Measurements from ENCODE around the gene NRXN3. TPM values are rescaled to one million over a fixed set of nuclear protein-coding genes. Genes with fewer than 3 reads are reported as not detected.

NRXN3 gene
- total RNA-seq, 2 experiments from 2014 or later: not detected

- H3K4me3 Mint-ChIP-seq: no peak overlapping the region
- CTCF ChIA-PET: no interaction called here
- no peaks in the 10 kb centered on the region for H3K36me3 Mint-ChIP-seq (ENCODE audit: low read depth)
- no peak overlapping the region for H3K27ac Mint-ChIP-seq
- H3K4me1 Mint-ChIP-seq: no peaks in the 10 kb centered on the region
- no peaks in the 10 kb centered on the region for H3K9me3 Mint-ChIP-seq
- no peak for DNase-seq
- no peaks in the 10 kb centered on the region for H3K27me3 Mint-ChIP-seq
- POLR2A ChIA-PET: no interaction called here
Measured at GRCh38 chr14:79480212-79480611, 1310.0 kb downstream of the NRXN3 start.

DNA sequence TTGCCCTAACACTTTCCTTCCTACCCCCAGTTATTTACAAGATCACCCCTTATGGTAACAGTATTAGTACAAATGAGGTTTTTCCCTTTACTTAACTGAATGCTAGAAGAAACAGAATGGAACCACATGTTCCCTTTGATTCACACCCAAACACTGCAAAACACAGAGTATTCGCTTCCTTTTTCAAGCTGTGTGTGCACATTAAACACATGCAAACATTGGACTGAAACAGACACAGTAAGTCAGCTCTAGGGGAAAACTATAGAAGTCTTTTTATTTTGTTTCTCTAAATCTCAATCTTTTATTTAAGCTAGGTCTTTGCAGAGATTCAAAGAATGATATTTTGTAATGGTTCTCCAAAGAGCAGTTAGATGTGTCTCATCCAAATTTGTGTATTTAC is 1312.7 kb downstream of the NRXN3 start:
- no peak overlapping the region for H3K4me3 Mint-ChIP-seq
- DNase-seq: no peak
- ChIA-PET POLR2A (no interaction called here), CTCF (no interaction called here)
- H3K27ac Mint-ChIP-seq: no peak overlapping the region
- no peaks in the 10 kb centered on the region for H3K4me1 Mint-ChIP-seq
- H3K9me3 Mint-ChIP-seq: no peaks in the 10 kb centered on the region
- no peaks in the 10 kb centered on the region for H3K36me3 Mint-ChIP-seq (ENCODE audit: low read depth)
- H3K27me3 Mint-ChIP-seq: no peaks in the 10 kb centered on the region

GRCh38 chr14:79483477-79484388 is 1313.6 kb downstream of the NRXN3 start:
- no peak for DNase-seq
- Mint-ChIP-seq H3K4me1 (no peaks in the 10 kb centered on the region), H3K27ac (no peak overlapping the region), H3K4me3 (no peak overlapping the region), H3K27me3 (no peaks in the 10 kb centered on the region), H3K36me3 (ENCODE audit: low read depth) (no peaks in the 10 kb centered on the region), H3K9me3 (no peaks in the 10 kb centered on the region)
- ChIA-PET POLR2A (no interaction called here), CTCF (no interaction called here)

DNA sequence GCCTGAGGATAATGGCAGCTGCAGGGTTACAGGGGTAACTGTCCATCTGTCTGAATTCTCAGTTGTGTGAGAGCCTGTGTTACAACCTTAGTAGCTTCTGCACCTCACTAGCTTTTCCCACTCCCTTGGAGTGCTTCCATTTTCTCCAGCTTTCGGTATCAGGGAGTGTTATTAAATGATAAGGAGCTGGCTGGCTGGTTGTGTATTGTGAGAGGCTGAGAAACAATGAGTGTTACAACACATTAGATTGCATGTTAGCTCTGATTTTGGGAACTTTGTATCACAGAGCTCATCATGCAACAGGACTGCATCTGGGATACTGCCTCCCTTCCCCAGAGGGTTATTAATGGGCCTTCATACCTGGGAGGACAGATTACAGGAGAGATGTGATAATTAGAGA is 1317.5 kb downstream of the NRXN3 start:
- Mint-ChIP-seq H3K4me3 (no peak overlapping the region), H3K36me3 (ENCODE audit: low read depth) (no peaks in the 10 kb centered on the region), H3K27me3 (no peaks in the 10 kb centered on the region), H3K9me3 (peaks cover 5% of the 10 kb centered on the region), H3K27ac (no peak overlapping the region), H3K4me1 (no peaks in the 10 kb centered on the region)
- no peak for DNase-seq
- POLR2A ChIA-PET: no interaction called here
- CTCF ChIA-PET: no interaction called here

- no peak overlapping the region for H3K27ac Mint-ChIP-seq
- H3K4me1 Mint-ChIP-seq: no peaks in the 10 kb centered on the region
- H3K9me3 Mint-ChIP-seq: peaks cover 5% of the 10 kb centered on the region
- DNase-seq: no peak
- H3K36me3 Mint-ChIP-seq (ENCODE audit: low read depth): no peaks in the 10 kb centered on the region
- no peak overlapping the region for H3K4me3 Mint-ChIP-seq
- H3K27me3 Mint-ChIP-seq: no peaks in the 10 kb centered on the region
- CTCF ChIA-PET: no interaction called here
- POLR2A ChIA-PET: no interaction called here
Measured at GRCh38 chr14:79491161-79491560, 1321.0 kb downstream of the NRXN3 start.

DNA sequence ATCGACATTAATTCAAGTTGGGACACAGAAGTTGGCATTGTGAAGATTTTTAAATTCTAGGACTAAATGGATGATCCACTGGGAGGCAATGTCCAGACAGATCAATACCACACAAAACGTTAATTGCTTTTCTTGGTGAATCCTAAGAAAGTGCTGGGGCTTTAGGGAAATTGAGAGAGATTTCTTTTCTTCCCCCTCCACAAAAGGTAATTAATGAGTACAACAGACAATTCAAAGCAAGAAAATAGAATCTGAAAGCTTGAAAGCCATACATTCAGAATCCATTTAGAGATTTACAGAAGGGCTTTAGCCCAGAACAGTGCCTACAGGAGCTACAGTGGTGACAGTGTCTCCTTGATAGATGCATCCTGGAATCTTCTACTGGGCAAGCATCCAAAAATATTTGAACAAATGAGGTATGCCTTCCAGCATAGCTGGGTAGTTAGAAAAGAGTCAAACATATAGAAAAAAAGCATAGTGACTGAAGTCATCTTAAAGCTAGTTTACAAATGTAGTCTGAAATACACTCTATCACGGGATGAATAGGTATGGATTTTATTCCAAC is 1323.0 kb downstream of the NRXN3 start:
- Mint-ChIP-seq H3K27me3 (no peaks in the 10 kb centered on the region), H3K4me3 (no peak overlapping the region), H3K4me1 (no peaks in the 10 kb centered on the region), H3K9me3 (peaks cover 5% of the 10 kb centered on the region), H3K27ac (no peak overlapping the region), H3K36me3 (ENCODE audit: low read depth) (no peaks in the 10 kb centered on the region)
- no peak for DNase-seq
- CTCF ChIA-PET: no interaction called here
- POLR2A ChIA-PET: no interaction called here

- POLR2A ChIA-PET: no interaction called here
- Mint-ChIP-seq H3K27ac (no peak overlapping the region), H3K36me3 (ENCODE audit: low read depth) (no peaks in the 10 kb centered on the region), H3K27me3 (no peaks in the 10 kb centered on the region), H3K4me1 (no peaks in the 10 kb centered on the region), H3K4me3 (no peak overlapping the region), H3K9me3 (no peaks in the 10 kb centered on the region)
- DNase-seq: no peak
- CTCF ChIA-PET: no interaction called here
Measured at GRCh38 chr14:79496701-79497100, 1326.5 kb downstream of the NRXN3 start.

- no peaks in the 10 kb centered on the region for H3K27me3 Mint-ChIP-seq
- CTCF ChIA-PET: no interaction called here
- no peaks in the 10 kb centered on the region for H3K9me3 Mint-ChIP-seq
- H3K36me3 Mint-ChIP-seq (ENCODE audit: low read depth): no peaks in the 10 kb centered on the region
- H3K27ac Mint-ChIP-seq: no peak overlapping the region
- no peaks in the 10 kb centered on the region for H3K4me1 Mint-ChIP-seq
- POLR2A ChIA-PET: no interaction called here
- DNase-seq: no peak
- no peak overlapping the region for H3K4me3 Mint-ChIP-seq
Measured at GRCh38 chr14:79500489-79500888, 1330.3 kb downstream of the NRXN3 start.

DNA sequence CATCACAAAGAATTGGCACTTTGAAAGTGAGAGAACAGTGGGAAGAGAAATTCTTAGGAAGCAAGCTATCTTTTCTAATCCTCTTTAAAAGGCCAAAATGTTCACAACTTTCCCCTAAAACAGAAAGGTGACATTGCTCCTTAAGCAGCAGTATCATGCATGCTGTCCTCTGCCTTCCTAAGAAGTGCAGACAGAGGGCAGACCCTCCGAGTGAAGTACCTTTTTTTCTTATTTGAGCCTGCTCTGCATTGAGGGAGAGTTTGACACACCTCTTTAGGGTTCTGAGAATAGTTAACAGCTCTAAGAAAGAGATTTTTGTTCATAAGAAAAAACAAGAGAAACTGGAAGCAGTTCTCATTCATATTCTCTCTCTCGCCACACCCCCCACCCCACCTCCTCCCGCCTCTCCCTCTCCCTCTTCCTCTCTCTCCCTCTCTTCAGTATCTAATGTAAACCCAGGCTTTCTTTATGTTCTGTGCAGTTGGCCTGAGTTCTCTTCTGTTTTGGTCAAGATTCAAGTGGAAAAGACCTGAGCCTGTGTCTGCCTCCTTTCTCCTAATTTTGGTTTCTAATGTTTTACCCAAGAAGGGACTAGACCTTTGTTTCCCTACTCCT is 1332.1 kb downstream of the NRXN3 start:
- Mint-ChIP-seq H3K27me3 (no peaks in the 10 kb centered on the region), H3K4me3 (no peak overlapping the region), H3K36me3 (ENCODE audit: low read depth) (no peaks in the 10 kb centered on the region), H3K27ac (no peak overlapping the region), H3K4me1 (no peaks in the 10 kb centered on the region), H3K9me3 (no peaks in the 10 kb centered on the region)
- no peak for DNase-seq
- ChIA-PET POLR2A (no interaction called here), CTCF (no interaction called here)

- H3K4me3 Mint-ChIP-seq: no peak overlapping the region
- H3K9me3 Mint-ChIP-seq: no peaks in the 10 kb centered on the region
- no peaks in the 10 kb centered on the region for H3K27me3 Mint-ChIP-seq
- H3K27ac Mint-ChIP-seq: no peak overlapping the region
- H3K4me1 Mint-ChIP-seq: no peaks in the 10 kb centered on the region
- POLR2A ChIA-PET: no interaction called here
- DNase-seq: no peak
- CTCF ChIA-PET: no interaction called here
- no peaks in the 10 kb centered on the region for H3K36me3 Mint-ChIP-seq (ENCODE audit: low read depth)
Measured at GRCh38 chr14:79502751-79503148, 1332.6 kb downstream of the NRXN3 start.

DNA sequence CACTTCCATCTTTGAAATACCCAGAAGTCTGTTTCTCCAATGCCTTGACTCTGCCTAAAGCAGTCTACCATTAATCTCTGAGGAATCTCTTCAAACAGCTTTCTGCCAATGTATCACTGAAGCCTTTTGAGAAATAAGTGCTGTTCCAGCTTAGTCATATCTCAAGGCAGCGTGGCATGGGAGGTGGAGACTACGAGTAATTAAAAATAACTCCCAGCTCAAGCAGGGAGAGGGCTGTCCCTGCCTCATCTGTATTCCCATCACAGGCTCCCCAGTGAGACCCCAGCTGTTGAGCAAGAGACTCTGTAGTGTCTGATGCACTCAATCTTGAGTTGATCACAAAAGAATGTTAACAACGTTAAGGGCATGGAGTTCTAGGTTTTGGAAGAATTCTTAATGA is 1340.5 kb downstream of the NRXN3 start:
- H3K36me3 Mint-ChIP-seq (ENCODE audit: low read depth): no peaks in the 10 kb centered on the region
- ChIA-PET CTCF (no interaction called here), POLR2A (no interaction called here)
- no peak for DNase-seq
- no peak overlapping the region for H3K27ac Mint-ChIP-seq
- H3K9me3 Mint-ChIP-seq: no peaks in the 10 kb centered on the region
- H3K27me3 Mint-ChIP-seq: no peaks in the 10 kb centered on the region
- H3K4me3 Mint-ChIP-seq: no peak overlapping the region
- no peaks in the 10 kb centered on the region for H3K4me1 Mint-ChIP-seq

GRCh38 chr14:79511146-79511545 is 1341.0 kb downstream of the NRXN3 start:
- ChIA-PET CTCF (no interaction called here), POLR2A (no interaction called here)
- Mint-ChIP-seq H3K27ac (no peak overlapping the region), H3K4me1 (no peaks in the 10 kb centered on the region), H3K36me3 (ENCODE audit: low read depth) (no peaks in the 10 kb centered on the region), H3K27me3 (no peaks in the 10 kb centered on the region), H3K9me3 (no peaks in the 10 kb centered on the region), H3K4me3 (no peak overlapping the region)
- DNase-seq: no peak

DNA sequence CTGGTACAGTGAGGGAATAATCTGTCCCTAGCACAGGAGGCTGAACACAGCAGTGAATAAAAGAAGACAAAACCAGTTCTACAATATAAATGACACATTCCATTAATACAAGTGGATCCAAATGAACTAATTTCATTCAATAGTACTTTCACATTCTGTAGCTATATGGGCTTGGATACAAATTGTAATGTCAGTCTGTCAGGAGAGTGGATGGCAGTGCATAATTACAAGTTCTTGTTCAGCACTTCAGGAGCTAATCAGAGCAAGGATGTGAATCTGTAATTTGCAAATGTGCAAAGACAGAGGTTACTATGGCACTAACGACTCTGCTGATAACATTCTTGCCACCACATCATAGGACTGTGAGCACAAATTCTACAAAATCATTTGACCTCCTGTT is 1343.3 kb downstream of the NRXN3 start:
- CTCF ChIA-PET: no interaction called here

GRCh38 chr14:79514700-79515099 is 1344.5 kb downstream of the NRXN3 start:
- H3K4me1 Mint-ChIP-seq: no peaks in the 10 kb centered on the region
- H3K36me3 Mint-ChIP-seq (ENCODE audit: low read depth): no peaks in the 10 kb centered on the region
- H3K4me3 Mint-ChIP-seq: no peak overlapping the region
- no peaks in the 10 kb centered on the region for H3K27me3 Mint-ChIP-seq
- POLR2A ChIA-PET: no interaction called here
- no peak for DNase-seq
- CTCF ChIA-PET: no interaction called here
- no peak overlapping the region for H3K27ac Mint-ChIP-seq
- no peaks in the 10 kb centered on the region for H3K9me3 Mint-ChIP-seq

More for the DNA sequence above, 1343.3 kb downstream of the NRXN3 start:
- Mint-ChIP-seq H3K36me3 (ENCODE audit: low read depth) (no peaks in the 10 kb centered on the region), H3K4me3 (no peak overlapping the region), H3K4me1 (no peaks in the 10 kb centered on the region), H3K27ac (no peak overlapping the region), H3K9me3 (no peaks in the 10 kb centered on the region), H3K27me3 (no peaks in the 10 kb centered on the region)
- POLR2A ChIA-PET: no interaction called here
- no peak for DNase-seq
